ENCODE results near the gene ITPRIPL2. TPM values are rescaled to one million over a fixed set of nuclear protein-coding genes. Genes with fewer than 3 reads are reported as not detected.

Gene ITPRIPL2
- total RNA-seq, 4 donors from 2014 or later, result 23.6 to 38.9 (median 32.5) TPM

GRCh38 chr16:19140396-19140795, 26.6 kb downstream of the ITPRIPL2 start:
- TF ChIP-seq POLR2A (IDR thresholded peaks at IDR 0.05) (no peak), CTCF (IDR thresholded peaks at IDR 0.05) (no peak)
- Histone ChIP-seq H3K4me3 (no peak overlapping the region), H3K27ac (no peak overlapping the region), H3K27me3 (no peaks in the 10 kb centered on the region), H3K36me3 (no peaks in the 10 kb centered on the region), H3K4me1 (peaks cover 0 to 27% (median 0%) of the 10 kb centered on the region in 4 donors), H3K9me3 (no peaks in the 10 kb centered on the region)
- DNase-seq, result no peak

- Histone ChIP-seq H3K36me3 (no peaks in the 10 kb centered on the region), H3K4me1 (peaks cover 0 to under 1% (median 0%) of the 10 kb centered on the region in 4 donors), H3K27me3 (no peaks in the 10 kb centered on the region), H3K4me3 (no peak overlapping the region), H3K9me3 (no peaks in the 10 kb centered on the region), H3K27ac (no peak overlapping the region)
- TF ChIP-seq CTCF (IDR thresholded peaks at IDR 0.05), result no peak
- TF ChIP-seq POLR2A (IDR thresholded peaks at IDR 0.05), result no peak
- DNase-seq, result no peak
These were observed 29.3 kb downstream of the ITPRIPL2 start for GRCh38 chr16:19142939-19143598.

GRCh38 chr16:19143599-19143956, 29.8 kb downstream of the ITPRIPL2 start:
- Histone ChIP-seq H3K27ac (no peak overlapping the region), H3K27me3 (no peaks in the 10 kb centered on the region), H3K36me3 (no peaks in the 10 kb centered on the region), H3K4me1 (no peaks in the 10 kb centered on the region), H3K9me3 (no peaks in the 10 kb centered on the region), H3K4me3 (no peak overlapping the region)
- no peak for TF ChIP-seq CTCF (IDR thresholded peaks at IDR 0.05)
- TF ChIP-seq POLR2A (IDR thresholded peaks at IDR 0.05), result no peak
- DNase-seq, result no peak

GRCh38 chr16:19145010-19145409, 31.2 kb downstream of the ITPRIPL2 start:
- Histone ChIP-seq H3K9me3 (no peaks in the 10 kb centered on the region), H3K4me1 (no peaks in the 10 kb centered on the region), H3K27ac (no peak overlapping the region), H3K27me3 (no peaks in the 10 kb centered on the region), H3K4me3 (no peak overlapping the region), H3K36me3 (no peaks in the 10 kb centered on the region)
- no peak for DNase-seq
- no peak for TF ChIP-seq POLR2A (IDR thresholded peaks at IDR 0.05)
- TF ChIP-seq CTCF (IDR thresholded peaks at IDR 0.05), result no peak

GRCh38 chr16:19147126-19147525, 33.4 kb downstream of the ITPRIPL2 start:
- Histone ChIP-seq H3K9me3 (no peaks in the 10 kb centered on the region), H3K4me1 (no peaks in the 10 kb centered on the region), H3K27me3 (no peaks in the 10 kb centered on the region), H3K36me3 (no peaks in the 10 kb centered on the region), H3K27ac (no peak overlapping the region), H3K4me3 (no peak overlapping the region)
- TF ChIP-seq POLR2A (IDR thresholded peaks at IDR 0.05) (no peak), CTCF (IDR thresholded peaks at IDR 0.05) (no peak)
- no peak for DNase-seq

- H3K27ac ChIP-seq, result no peak overlapping the region
- H3K27me3 ChIP-seq, result no peaks in the 10 kb centered on the region
- H3K9me3 ChIP-seq, result no peaks in the 10 kb centered on the region
- no peak for TF ChIP-seq POLR2A (IDR thresholded peaks at IDR 0.05)
- no peak for TF ChIP-seq CTCF (IDR thresholded peaks at IDR 0.05)
- H3K4me3 ChIP-seq, result no peak overlapping the region
- H3K36me3 ChIP-seq, result no peaks in the 10 kb centered on the region
- H3K4me1 ChIP-seq, result no peaks in the 10 kb centered on the region
- no peak for DNase-seq
These were observed 33.9 kb downstream of the ITPRIPL2 start for GRCh38 chr16:19147627-19148026.
